SU-DHL-6 (cell line): Measurements from ENCODE around the gene RANBP1.

ENCODE experiments used
- EZH2phosphoT487 ChIP-seq: fragments of 200-600 bp; sonication (generic), shearing (Covaris generic); conservative IDR thresholded peaks from 2 replicates; pipeline ENCODE4 v1.6.1; 2018; ENCODE audit warnings: mild to moderate bottlenecking, antibody characterized with exemption, low read length, moderate library complexity, mixed read lengths
- TF ChIP-seq, protein P1 (sequence below): fragments of 200-600 bp; sonication (generic); IDR thresholded peaks from one replicate; pipeline ENCODE4 v1.5.1; 2017; ENCODE audit warnings: antibody characterized with exemption, mild to moderate bottlenecking, low read length, moderate library complexity; ENCODE audit not compliant: insufficient read depth, poor library complexity, severe bottlenecking

DNA sequence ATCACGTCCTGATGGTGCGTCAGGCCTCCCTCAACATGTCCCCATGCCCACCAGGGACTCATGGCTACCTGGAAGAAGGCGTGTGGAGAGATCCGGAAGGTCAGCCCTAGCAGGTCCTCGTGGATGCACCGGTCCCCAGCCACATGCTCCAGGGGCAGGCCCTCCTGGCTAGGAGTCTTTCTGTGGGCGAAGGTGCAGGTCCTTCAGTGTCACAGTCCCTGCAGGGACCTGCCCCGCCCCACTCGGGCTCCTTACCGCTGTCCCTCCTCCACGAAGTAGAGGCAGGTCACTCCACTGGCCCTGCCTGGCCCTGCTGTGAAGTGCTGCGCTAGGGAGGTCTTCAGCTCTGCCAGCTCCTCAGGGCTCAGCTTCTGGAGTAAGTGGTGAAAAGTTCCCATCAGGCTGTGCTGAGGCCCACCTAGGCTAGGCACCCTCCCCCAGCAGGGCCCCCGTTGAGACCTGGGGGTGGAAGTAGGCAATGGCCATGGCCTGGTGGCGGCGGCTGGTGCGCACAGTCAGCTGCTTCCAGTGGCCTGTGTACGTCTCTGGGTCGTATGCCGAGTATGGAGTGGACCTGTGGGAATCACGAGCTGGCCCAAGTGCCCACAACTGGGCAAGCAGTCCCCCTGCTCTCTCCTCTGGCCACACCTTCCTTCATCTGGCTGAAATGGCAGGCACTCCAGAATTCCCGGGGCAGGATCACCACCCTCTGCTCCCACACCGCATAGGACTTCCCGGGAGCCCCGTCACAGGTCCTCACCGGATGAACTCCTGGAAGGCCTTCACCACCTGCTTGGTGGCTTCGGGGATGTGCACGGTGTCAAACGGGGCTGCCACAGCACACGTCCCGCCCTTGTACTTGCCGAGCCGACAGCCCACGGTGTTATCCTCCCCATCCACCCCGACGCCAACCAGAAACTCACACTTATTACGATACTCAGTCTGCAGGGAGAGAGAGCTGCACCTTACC lies 1.1 kb upstream of the RANBP1 start:
- TF ChIP-seq, protein P1, sequence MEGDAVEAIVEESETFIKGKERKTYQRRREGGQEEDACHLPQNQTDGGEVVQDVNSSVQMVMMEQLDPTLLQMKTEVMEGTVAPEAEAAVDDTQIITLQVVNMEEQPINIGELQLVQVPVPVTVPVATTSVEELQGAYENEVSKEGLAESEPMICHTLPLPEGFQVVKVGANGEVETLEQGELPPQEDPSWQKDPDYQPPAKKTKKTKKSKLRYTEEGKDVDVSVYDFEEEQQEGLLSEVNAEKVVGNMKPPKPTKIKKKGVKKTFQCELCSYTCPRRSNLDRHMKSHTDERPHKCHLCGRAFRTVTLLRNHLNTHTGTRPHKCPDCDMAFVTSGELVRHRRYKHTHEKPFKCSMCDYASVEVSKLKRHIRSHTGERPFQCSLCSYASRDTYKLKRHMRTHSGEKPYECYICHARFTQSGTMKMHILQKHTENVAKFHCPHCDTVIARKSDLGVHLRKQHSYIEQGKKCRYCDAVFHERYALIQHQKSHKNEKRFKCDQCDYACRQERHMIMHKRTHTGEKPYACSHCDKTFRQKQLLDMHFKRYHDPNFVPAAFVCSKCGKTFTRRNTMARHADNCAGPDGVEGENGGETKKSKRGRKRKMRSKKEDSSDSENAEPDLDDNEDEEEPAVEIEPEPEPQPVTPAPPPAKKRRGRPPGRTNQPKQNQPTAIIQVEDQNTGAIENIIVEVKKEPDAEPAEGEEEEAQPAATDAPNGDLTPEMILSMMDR = no peak
- TF ChIP-seq EZH2phosphoT487 = no peak
